ENCODE results near the gene RAPGEF1.

- TF ChIP-seq POLR2A (IDR thresholded peaks at IDR 0.05; ENCODE audit: low read length) (no peak), GATA1 (IDR thresholded peaks at IDR 0.05; ENCODE audit: low read depth, low read length) (no peak)
Measured at GRCh38 chr9:131721076-131721475, 18.8 kb downstream of the RAPGEF1 start.
